HFFc6 (cell line): ENCODE data around the gene ATXN10. TPM values are rescaled to one million over a fixed set of nuclear protein-coding genes. Genes with fewer than 3 reads are reported as not detected.
"Not testable (repeated sequence)": the region's sequence is repeated elsewhere in the genome, so short reads cannot be mapped to it uniquely, and the experiment has no call there.

Experiments used
- DNase-seq: peaks from one replicate; pipeline ENCODE4 v3.0.0-alpha.2; 2018
- H3K27ac Mint-ChIP-seq: 2 replicates; pipeline ENCODE4 v1.8.0; 2020; ENCODE audit warnings: mild to moderate bottlenecking, mixed read lengths
- H3K27me3 Mint-ChIP-seq: 2 replicates; pipeline ENCODE4 v1.8.0; 2021; ENCODE audit warnings: mild to moderate bottlenecking, moderate library complexity, mixed read lengths; ENCODE audit not compliant: insufficient read depth
- H3K36me3 Mint-ChIP-seq: 2 replicates; pipeline ENCODE4 v1.8.0; 2021; ENCODE audit warnings: low read depth, mixed read lengths
- H3K4me1 Mint-ChIP-seq: 2 replicates; pipeline ENCODE4 v1.8.0; 2020; ENCODE audit warnings: low read depth, mixed read lengths
- H3K4me3 Mint-ChIP-seq: 2 replicates; pipeline ENCODE4 v1.8.0; 2020; ENCODE audit warnings: mild to moderate bottlenecking, moderate library complexity, mixed read lengths
- H3K9me3 Mint-ChIP-seq: 2 replicates; pipeline ENCODE4 v1.8.0; 2020; ENCODE audit warnings: mild to moderate bottlenecking, mixed read lengths
- CTCF ChIP-seq: fragments of 200-600 bp; sonication (generic); IDR thresholded peaks from 2 replicates; pipeline ENCODE4 v1.5.0; 2021; ENCODE audit warnings: antibody characterized with exemption, mild to moderate bottlenecking
- total RNA-seq, 6 experiments: library from RNA; stranded (reverse); fragmentation: NEBNext Ultra II Directional; extraction: Animal tissue kit (Norgen Biotek cat#: 25700); gene quantifications; 2 replicates in 1 of 6; 3 replicates in 5 of 6; pipeline ENCODE4 v1.2.3, GENCODE V29; 2021

The ATXN10 gene
- total RNA-seq, 6 experiments from 2014 or later, result 287 to 426 (median 370) TPM

DNA sequence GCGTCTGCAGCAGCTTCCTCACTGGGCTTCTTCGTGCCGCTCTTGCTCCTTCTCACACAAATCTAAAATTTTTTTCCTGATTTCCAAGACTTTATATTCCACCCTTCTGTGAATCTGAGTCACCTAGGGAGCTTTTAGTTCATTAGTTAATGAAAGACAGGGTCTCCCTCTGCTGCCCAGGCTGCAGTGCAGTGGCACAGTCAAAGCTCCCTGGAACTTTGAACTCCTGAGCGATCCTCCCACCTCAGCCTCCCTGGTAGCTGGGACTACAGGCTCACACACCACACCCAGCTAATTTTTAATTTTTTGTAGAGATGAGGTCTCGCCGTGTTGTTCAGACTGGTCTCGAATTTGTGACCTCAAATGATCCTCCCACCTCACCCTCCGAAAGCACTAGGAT lies 116.9 kb downstream of the ATXN10 start:
- no peak for TF ChIP-seq CTCF
- H3K27me3 Mint-ChIP-seq, result peaks cover 4% of the 10 kb centered on the region
- DNase-seq, result no peak
- peaks cover 61% of the 10 kb centered on the region for H3K4me1 Mint-ChIP-seq
- H3K27ac Mint-ChIP-seq, result no peak overlapping the region
- no peaks in the 10 kb centered on the region; the same call in 1 of the 2 replicates for H3K9me3 Mint-ChIP-seq
- H3K36me3 Mint-ChIP-seq, result peaks cover 29% of the 10 kb centered on the region
- H3K4me3 Mint-ChIP-seq, result no peak overlapping the region

DNA sequence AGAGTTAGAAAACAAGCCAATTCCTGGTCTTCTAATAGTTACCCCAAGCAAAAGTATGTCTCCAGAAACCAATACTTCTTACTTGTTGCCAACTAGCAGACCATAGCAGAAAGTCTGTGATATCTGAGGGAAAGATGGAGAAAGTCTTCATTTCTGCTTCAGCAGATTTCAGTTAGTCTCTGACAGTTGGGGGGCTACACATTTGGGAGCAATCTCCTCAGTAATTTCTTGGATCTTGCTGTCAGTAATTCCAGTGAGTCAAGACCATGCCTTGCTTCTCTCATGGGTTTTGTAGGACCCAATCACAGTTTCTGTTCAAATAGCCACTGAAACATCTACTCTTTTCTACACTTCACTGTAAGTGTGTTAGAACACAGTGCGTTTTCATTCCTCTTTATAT lies 118.8 kb downstream of the ATXN10 start:
- no peak overlapping the region for H3K4me3 Mint-ChIP-seq
- no peak overlapping the region for H3K27ac Mint-ChIP-seq
- H3K4me1 Mint-ChIP-seq, result peaks cover 43% of the 10 kb centered on the region
- H3K9me3 Mint-ChIP-seq, result peaks cover 12% of the 10 kb centered on the region
- DNase-seq, result no peak
- peaks cover 46% of the 10 kb centered on the region for H3K36me3 Mint-ChIP-seq
- no peaks in the 10 kb centered on the region for H3K27me3 Mint-ChIP-seq
- TF ChIP-seq CTCF, result no peak

GRCh38 chr22:45793161-45793560 lies 121.5 kb downstream of the ATXN10 start:
- Mint-ChIP-seq H3K27ac (no peak overlapping the region), H3K36me3 (peaks cover 74% of the 10 kb centered on the region), H3K27me3 (peaks cover 5% of the 10 kb centered on the region; the same call in 1 of the 2 replicates), H3K4me1 (peaks cover 20% of the 10 kb centered on the region), H3K4me3 (no peak overlapping the region), H3K9me3 (peaks cover 34% of the 10 kb centered on the region)
- no peak for TF ChIP-seq CTCF
- DNase-seq, result no peak

- Mint-ChIP-seq H3K4me3 (no peak overlapping the region), H3K36me3 (peaks cover 79% of the 10 kb centered on the region), H3K27me3 (peaks cover 5% of the 10 kb centered on the region; the same call in 1 of the 2 replicates), H3K4me1 (peaks cover 23% of the 10 kb centered on the region), H3K9me3 (peaks cover 34% of the 10 kb centered on the region), H3K27ac (no peak overlapping the region)
- TF ChIP-seq CTCF, result no peak
- no peak for DNase-seq
Observed at GRCh38 chr22:45793892-45794291, 122.3 kb downstream of the ATXN10 start.

- Mint-ChIP-seq H3K36me3 (peaks cover 81% of the 10 kb centered on the region), H3K4me1 (peaks cover 20% of the 10 kb centered on the region), H3K9me3 (peaks cover 34% of the 10 kb centered on the region)
- not testable (repeated sequence) for H3K27me3 Mint-ChIP-seq, H3K27ac Mint-ChIP-seq, DNase-seq, H3K4me3 Mint-ChIP-seq
Observed at GRCh38 chr22:45796009-45796408, 124.4 kb downstream of the ATXN10 start.

DNA sequence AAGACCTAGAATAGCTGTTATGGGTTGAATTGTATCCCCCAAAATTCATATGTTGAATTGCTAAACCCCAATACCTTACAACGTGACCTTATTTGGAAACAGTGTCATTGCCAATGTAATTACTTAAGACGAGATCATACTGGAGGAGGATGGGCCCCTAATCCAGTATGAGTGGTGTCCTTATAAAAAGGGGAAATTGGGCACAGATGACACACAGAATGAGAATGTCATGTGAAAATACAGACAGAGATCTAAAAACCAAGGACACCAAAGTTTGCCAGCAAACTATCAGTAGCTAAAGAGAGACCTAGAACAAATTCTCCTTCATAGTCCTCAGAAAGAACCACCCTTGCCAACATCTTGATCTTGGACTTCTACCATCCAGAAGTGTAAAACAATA lies 127.7 kb downstream of the ATXN10 start:
- no peak for DNase-seq
- H3K4me3 Mint-ChIP-seq, result no peak overlapping the region
- H3K9me3 Mint-ChIP-seq, result peaks cover 33% of the 10 kb centered on the region
- no peak overlapping the region for H3K27ac Mint-ChIP-seq
- no peak for TF ChIP-seq CTCF
- H3K27me3 Mint-ChIP-seq, result peaks cover 5% of the 10 kb centered on the region
- H3K4me1 Mint-ChIP-seq, result peaks cover 36% of the 10 kb centered on the region
- H3K36me3 Mint-ChIP-seq, result peaks cover 75% of the 10 kb centered on the region
